Hippocampal formation (tissue), 2 donors: Measurements from ENCODE around the gene FUT6.

Experiments used
- DNase-seq, 2 donors: peaks; one replicate each; lab custom pipeline; 2025; lab: John Stamatoyannopoulos, UW

Gene FUT6

GRCh38 chr19:5827891-5828660 lies 11.4 kb downstream of the FUT6 start:
- peak; percentile 21 to 59 for DNase-seq

- DNase-seq: no peak
Measured at GRCh38 chr19:5827342-5827890, 12.1 kb downstream of the FUT6 start.

GRCh38 chr19:5826531-5827341 lies 12.8 kb downstream of the FUT6 start:
- no peak for DNase-seq

- no peak for DNase-seq
Measured at GRCh38 chr19:5825178-5825577, 14.3 kb downstream of the FUT6 start.

GRCh38 chr19:5824751-5825150 lies 14.8 kb downstream of the FUT6 start:
- DNase-seq: no peak

GRCh38 chr19:5823579-5824281 lies 15.8 kb downstream of the FUT6 start:
- no peak for DNase-seq

GRCh38 chr19:5822181-5822844 lies 17.2 kb downstream of the FUT6 start:
- DNase-seq: no peak

GRCh38 chr19:5821521-5822180 lies 17.9 kb downstream of the FUT6 start:
- no peak for DNase-seq

GRCh38 chr19:5820785-5821184 lies 18.7 kb downstream of the FUT6 start:
- no peak for DNase-seq

- no peak for DNase-seq
Measured at GRCh38 chr19:5818594-5818993, 20.9 kb downstream of the FUT6 start.

GRCh38 chr19:5817218-5817617 lies 22.3 kb downstream of the FUT6 start:
- DNase-seq: no peak

GRCh38 chr19:5814852-5815246 lies 24.7 kb downstream of the FUT6 start:
- DNase-seq: no peak

GRCh38 chr19:5814123-5814851 lies 25.2 kb downstream of the FUT6 start:
- no peak for DNase-seq

- DNase-seq: no peak
Measured at GRCh38 chr19:5811117-5811516, 28.4 kb downstream of the FUT6 start.

GRCh38 chr19:5809469-5809868 lies 30.0 kb downstream of the FUT6 start:
- no peak for DNase-seq

GRCh38 chr19:5809053-5809452 lies 30.4 kb downstream of the FUT6 start:
- no peak for DNase-seq

GRCh38 chr19:5808120-5808816 lies 31.2 kb downstream of the FUT6 start:
- DNase-seq: no peak

GRCh38 chr19:5806905-5807304 lies 32.6 kb downstream of the FUT6 start:
- DNase-seq: no peak

- DNase-seq: no peak
Measured at GRCh38 chr19:5806133-5806489, 33.4 kb downstream of the FUT6 start.
